Jurkat, Clone E6-1 (cell line): Measurements from ENCODE around the gene PIK3R6.
A peak's percentile ranks its signal among the peaks of the same experiment; 100 is the strongest.
"Not testable (repeated sequence)": the region's sequence is repeated elsewhere in the genome, so short reads cannot be mapped to it uniquely, and the experiment has no call there.

ENCODE experiments used
- DNase-seq: peaks from one replicate; pipeline ENCODE4 v3.0.0-alpha.2; 2011; ENCODE audit warnings: low read depth, low spot score
- H3K4me3 ChIP-seq: 2 replicates; pipeline ENCODE4 v1.5.1; 2011; ENCODE audit warnings: mild to moderate bottlenecking, low read length, control low read depth, moderate library complexity

Gene PIK3R6

GRCh38 chr17:8894673-8895578, 27.5 kb upstream of the PIK3R6 start:
- peak; percentile 50 for DNase-seq
- no peak overlapping the region for H3K4me3 ChIP-seq

- H3K4me3 ChIP-seq, result no peak overlapping the region
- DNase-seq, result no peak
Measured at GRCh38 chr17:8894202-8894671, 26.8 kb upstream of the PIK3R6 start.

GRCh38 chr17:8893621-8894201, 26.2 kb upstream of the PIK3R6 start:
- H3K4me3 ChIP-seq, result no peak overlapping the region
- no peak for DNase-seq

- no peak for DNase-seq
- no peak overlapping the region for H3K4me3 ChIP-seq
Measured at GRCh38 chr17:8893059-8893458, 25.6 kb upstream of the PIK3R6 start.

- no peak for DNase-seq
- H3K4me3 ChIP-seq, result no peak overlapping the region
Measured at GRCh38 chr17:8892338-8892690, 24.8 kb upstream of the PIK3R6 start.

GRCh38 chr17:8890671-8891070, 23.2 kb upstream of the PIK3R6 start:
- no peak for DNase-seq
- no peak overlapping the region for H3K4me3 ChIP-seq

GRCh38 chr17:8889458-8890210, 22.2 kb upstream of the PIK3R6 start:
- DNase-seq, result no peak

DNA sequence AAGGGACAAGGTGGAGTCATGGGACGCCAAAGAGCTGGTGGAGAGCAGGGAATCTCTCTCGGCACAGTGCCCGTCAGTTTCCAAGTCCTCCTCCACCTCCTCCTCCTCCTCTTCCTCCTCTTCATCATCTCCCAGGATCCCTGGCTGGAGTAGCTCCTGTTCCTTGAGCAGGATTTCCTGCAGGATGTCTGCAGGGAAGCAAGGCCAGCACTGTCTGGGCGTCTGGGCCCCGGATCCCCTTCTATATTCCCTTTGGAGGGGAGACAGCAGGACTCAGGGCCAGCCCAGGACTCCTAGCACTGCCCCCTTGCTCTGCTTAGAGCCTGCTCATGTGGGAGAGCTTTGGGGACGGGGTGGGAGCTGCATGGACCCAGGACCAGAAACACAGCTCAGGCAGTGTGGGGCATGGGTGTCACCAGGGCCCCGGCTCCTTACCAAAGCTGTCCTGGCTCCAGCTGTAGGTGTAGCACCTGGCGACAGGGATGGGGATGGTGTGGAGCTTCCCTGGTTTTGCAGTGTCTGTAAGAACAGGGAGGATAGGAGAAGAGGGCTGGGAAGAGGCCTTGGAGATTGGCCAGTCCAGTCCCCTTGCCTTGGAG, 21.3 kb upstream of the PIK3R6 start:
- DNase-seq, result no peak
- H3K4me3 ChIP-seq, result no peak overlapping the region

More at GRCh38 chr17:8889458-8890210, 22.2 kb upstream of the PIK3R6 start:
- no peak overlapping the region for H3K4me3 ChIP-seq

- no peak for DNase-seq
- H3K4me3 ChIP-seq, result no peak overlapping the region
Measured at GRCh38 chr17:8887834-8888703, 20.6 kb upstream of the PIK3R6 start.

DNA sequence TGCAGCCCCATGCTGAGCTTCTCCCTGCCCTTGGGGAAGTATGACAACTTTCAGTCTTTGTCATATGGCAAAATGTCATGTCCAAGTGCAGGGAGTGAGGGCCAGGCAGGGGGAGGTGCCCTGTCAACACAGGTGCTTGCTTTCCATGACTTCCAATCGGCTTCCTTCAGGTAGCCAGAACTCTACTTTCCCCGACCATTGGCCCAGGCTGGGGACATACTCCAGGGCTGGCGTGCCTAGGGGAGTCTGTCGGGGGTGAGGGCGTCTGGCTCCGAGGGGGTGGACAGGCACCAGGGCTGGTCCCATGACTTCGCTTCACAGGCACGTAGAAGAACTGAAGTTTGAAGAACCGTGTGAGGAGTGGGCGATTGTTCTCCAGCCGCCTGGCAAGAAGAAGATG, 19.8 kb upstream of the PIK3R6 start:
- no peak for DNase-seq
- H3K4me3 ChIP-seq, result no peak overlapping the region

- DNase-seq, result no peak
Measured at GRCh38 chr17:8885967-8886684, 18.7 kb upstream of the PIK3R6 start.

GRCh38 chr17:8885163-8885966, 17.9 kb upstream of the PIK3R6 start:
- H3K4me3 ChIP-seq, result not testable (repeated sequence)
- DNase-seq, result peak; percentile 42

More at GRCh38 chr17:8885967-8886684, 18.7 kb upstream of the PIK3R6 start:
- H3K4me3 ChIP-seq, result no peak overlapping the region

DNA sequence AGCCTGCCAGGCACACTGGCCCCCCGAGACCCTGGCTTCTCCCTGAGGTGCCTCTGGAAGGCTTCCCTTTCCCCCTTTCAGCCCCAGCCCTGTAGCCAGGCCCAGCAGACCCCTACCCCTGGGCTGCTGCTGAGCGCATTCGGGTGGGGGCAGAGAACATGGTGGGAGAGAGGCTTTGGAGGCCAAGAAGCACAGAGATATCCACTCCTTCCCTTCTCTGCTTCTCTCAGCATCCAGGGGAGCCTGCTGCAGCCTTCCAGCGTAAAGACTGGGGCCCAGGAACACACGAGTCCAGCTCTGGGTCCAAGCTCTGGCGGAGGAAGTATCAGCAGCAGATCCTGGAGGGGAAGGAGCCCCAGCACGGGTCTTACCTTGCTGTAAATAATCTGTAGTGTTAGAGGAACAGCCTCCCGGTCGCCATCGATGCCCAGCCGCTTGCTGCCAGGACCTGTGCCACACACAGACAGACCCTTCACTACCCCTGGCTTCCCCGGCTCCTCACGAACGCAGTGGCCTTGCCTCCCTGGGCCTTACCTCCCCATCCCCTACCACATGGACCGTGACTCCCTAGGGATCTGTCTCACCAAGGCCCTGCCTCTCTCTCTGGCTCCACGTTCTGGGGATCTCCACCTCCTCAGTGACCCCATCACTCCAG, 17.0 kb upstream of the PIK3R6 start:
- H3K4me3 ChIP-seq, result no peak overlapping the region
- no peak for DNase-seq

GRCh38 chr17:8883353-8883752, 15.9 kb upstream of the PIK3R6 start:
- DNase-seq, result no peak
- no peak overlapping the region for H3K4me3 ChIP-seq

- DNase-seq, result no peak
- no peak overlapping the region for H3K4me3 ChIP-seq
Measured at GRCh38 chr17:8881606-8882005, 14.1 kb upstream of the PIK3R6 start.

- DNase-seq, result no peak
- no peak overlapping the region for H3K4me3 ChIP-seq
Measured at GRCh38 chr17:8880466-8880865, 13.0 kb upstream of the PIK3R6 start.

GRCh38 chr17:8879410-8879809, 11.9 kb upstream of the PIK3R6 start:
- no peak overlapping the region for H3K4me3 ChIP-seq
- no peak for DNase-seq
